Left kidney (tissue), 2 donors: Measurements from ENCODE around the gene ALPK1. TPM values are rescaled to one million over a fixed set of nuclear protein-coding genes. Genes with fewer than 3 reads are reported as not detected.
"Not testable (repeated sequence)": the region's sequence is repeated elsewhere in the genome, so short reads cannot be mapped to it uniquely, and the experiment has no call there.

Experiments
- DNase-seq: peaks from one replicate; pipeline ENCODE4 v3.0.0-alpha.2; 2013
- polyA plus RNA-seq: library from polyadenylated mRNA; unstranded; fragments of 120-200 nt; gene quantifications from one replicate; pipeline ENCODE4 v1.2.1, GENCODE V29; 2013; ENCODE audit not compliant: insufficient read length

The ALPK1 gene
- polyA plus RNA-seq, 1 donor: 20.6 TPM

DNA sequence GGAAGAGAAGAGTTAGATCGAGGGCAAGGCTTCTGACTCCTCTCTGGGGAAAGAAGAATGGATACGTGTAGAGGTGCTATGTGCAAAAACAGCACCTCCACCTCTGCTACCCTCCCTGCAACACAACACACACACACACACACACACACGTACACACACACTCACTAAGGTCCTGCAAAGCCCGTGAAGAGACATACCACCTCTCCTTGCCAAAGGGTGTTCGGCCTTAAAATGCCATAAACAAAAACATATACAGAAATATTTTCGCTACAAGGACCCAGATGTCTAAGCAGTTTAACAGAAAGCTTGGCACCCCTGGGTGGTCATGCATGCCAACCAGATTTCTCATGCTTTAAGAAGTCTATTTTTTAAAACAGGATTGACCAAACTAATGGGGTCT, 13.0 kb upstream of the ALPK1 start:
- DNase-seq: no peak

DNA sequence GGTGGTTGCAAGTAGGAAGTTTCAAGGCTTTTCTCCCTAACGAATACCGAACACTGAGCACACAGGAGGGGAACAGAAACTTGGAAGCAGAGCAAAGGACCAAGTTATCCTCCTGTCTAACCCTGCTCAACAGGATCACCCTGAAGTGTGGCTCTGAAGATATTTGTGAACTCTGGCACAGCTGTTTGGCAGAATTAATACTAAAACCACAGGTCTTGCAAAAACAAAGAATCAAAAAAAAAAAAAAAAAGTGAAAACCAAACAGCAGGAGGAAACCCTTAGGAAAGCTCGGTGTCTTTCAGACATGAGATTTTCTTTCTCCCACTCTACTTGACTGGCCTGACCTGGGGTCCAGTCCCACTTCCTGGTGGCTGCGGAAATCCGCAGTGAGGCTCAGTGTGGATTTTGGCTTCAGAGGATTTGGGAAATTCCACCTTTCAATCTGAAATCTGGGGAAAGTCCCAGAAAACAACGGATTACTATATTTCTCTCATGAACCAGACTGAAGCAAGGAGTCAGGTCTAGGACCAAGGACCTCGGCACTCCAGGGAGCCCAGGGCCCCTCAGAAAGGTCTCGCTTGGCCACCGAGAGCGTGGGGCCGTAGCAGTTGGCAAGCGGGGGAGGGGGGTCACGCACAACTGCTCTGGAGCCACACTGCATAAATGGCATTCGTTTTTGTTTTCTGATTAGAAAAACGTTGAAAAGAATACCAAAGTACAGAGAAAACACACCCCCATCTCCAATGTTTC, 12.3 kb upstream of the ALPK1 start:
- peak; percentile 46 for DNase-seq

DNA sequence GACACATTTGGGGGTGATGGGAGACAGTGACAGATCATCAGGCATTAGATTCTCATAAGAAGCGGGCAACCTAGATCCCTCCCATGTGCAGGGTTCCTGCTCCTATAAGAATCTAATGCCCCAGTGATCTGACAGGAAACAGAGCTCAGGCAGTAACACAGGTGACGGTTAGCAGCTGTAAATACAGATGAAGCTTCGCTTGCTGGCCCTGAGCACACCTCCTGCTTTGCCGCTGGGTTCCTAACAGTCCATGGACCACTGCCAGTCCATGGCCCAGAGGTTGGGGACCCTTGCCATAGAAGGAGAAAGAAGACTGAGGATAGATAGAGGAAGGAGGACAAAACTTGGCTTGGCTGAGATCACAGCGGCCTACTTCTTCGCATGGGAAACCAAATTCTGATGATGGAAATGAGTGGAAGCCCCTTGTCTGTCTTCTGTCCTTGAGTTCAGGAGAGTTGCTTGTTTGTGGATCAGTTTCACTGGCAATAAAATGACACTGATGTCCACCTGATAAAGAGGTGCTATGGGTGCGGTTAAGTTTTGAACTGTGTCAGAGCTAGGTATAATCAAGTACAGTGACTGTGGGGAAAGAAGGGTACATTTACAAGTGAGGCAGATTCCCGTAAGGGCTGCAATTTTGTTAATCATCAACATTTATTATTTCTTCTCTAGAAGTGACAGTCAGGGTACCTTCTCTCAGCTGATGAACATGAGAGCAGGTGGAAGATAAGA, 9.7 kb upstream of the ALPK1 start:
- no peak for DNase-seq

DNA sequence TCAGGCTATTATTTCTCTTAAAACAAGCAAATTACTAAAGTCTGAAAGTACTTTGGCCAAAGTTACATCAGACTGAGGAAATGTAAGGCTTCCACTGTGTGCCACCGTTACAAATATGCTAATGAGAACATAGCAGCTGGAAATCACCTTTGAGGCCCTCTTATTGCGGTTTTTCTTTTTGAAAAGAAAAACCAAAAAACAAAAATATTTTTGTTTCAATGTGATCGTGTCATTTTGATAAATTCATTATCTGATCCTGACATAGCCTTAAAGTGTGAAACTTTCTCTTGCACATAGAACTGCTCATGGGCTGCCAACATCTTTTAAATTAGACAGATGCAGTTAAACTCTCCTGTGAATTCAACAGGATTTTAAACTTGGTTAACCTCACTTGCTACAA, 8.7 kb upstream of the ALPK1 start:
- DNase-seq: no peak

- DNase-seq: no peak
These were observed 7.5 kb upstream of the ALPK1 start for GRCh38 chr4:112289407-112290253.

- no peak for DNase-seq
These were observed 6.8 kb upstream of the ALPK1 start for GRCh38 chr4:112290341-112290740.

- no peak for DNase-seq
These were observed 2.6 kb downstream of the ALPK1 start for GRCh38 chr4:112299721-112300120.

DNA sequence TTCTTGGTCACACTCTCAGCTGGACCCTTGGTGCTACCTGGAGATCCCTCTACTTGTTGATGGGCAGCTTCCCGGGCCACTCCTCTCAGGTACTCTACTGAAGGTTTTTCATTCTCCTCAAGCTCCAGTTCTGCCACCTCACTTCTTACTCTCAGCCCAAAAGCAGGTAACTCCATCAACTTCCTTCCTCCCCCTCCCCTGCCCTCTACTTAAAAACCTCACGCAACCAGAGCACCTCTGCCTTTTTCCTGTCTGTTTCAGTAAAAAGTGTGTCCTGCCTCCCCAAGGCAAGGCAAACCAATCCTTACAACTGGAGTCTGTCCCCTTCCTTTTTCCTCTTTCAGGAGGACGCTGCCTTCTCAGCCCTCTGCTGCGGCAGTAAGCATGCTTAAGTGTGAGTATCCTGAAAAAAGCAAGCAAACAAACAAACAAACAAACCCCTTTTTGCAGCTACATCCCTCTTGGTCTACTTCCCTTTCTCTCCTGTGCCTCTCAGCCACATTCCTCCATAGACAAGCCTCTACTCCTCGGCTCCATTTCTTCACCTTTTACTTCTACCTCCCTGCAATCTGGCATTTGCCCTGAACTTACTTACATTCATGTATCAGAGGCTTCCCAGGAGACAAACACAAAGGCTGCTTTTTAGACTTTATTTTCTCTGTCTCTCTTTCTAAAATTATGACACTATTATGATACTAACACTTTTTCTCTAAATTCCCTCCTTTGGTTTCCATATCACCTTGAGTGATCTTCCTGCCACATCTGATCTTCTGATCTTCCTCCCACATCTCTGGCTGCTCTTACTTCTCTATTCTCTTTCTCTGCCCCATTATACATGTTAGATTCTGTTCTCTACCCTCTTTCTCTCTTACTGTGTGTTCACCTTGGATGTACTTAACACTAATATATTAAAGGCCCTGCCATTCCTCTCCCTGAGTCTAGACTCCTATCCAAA, 5.4 kb downstream of the ALPK1 start:
- DNase-seq: no peak

- DNase-seq: not testable (repeated sequence)
These were observed 8.3 kb downstream of the ALPK1 start for GRCh38 chr4:112305477-112305876.

DNA sequence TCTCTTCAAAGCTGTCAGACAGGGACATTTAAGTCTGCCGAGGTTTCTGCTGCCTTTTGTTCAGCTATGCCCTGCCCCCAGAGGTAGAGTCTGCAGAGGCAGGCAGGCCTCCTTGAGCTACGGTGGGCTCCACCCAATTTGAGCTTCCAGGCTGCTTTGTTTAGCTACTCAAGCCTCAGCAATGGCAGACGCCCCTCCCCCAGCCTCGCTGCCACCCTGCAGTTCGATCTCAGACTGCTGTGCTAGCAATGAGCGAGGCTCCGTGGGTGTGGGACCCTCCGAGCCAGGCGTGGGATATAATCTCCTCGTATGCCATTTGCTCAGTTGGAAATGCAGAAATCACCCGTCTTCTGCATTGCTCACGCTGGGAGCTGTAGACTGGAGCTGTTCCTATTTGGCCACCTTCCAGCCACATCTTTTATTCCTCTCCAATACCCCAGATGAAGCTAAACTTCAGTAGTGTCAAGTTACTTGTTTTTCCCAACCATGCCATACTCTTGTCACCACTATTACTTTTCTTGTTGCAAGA, 12.2 kb downstream of the ALPK1 start:
- not testable (repeated sequence) for DNase-seq

GRCh38 chr4:112311516-112311915, 14.3 kb downstream of the ALPK1 start:
- no peak for DNase-seq

GRCh38 chr4:112312610-112313239, 15.6 kb downstream of the ALPK1 start:
- DNase-seq: no peak

- DNase-seq: no peak
These were observed 18.3 kb downstream of the ALPK1 start for GRCh38 chr4:112315446-112315845.

DNA sequence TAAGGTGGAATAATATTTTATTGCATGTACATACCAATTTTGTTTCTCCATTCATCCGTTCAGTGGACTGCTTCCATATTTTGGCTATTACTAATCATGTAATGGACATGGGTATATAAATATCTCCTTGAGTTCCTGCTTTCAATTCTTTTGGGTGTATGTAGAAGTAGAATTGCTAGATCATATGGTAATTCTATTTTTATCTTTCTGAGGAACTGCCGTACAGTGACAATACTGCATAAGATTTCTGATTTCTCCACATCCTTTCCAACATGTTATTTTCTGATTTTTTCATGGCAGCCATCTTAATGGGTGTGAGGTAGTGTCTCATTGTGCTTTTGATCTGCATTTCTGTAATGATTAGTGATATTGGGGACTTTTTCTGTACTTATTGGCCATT, 19.2 kb downstream of the ALPK1 start:
- no peak for DNase-seq

GRCh38 chr4:112318239-112319142, 21.3 kb downstream of the ALPK1 start:
- DNase-seq: no peak

GRCh38 chr4:112321776-112322684, 24.9 kb downstream of the ALPK1 start:
- DNase-seq: peak; percentile 35

- no peak for DNase-seq
These were observed 25.7 kb downstream of the ALPK1 start for GRCh38 chr4:112322866-112323265.

DNA sequence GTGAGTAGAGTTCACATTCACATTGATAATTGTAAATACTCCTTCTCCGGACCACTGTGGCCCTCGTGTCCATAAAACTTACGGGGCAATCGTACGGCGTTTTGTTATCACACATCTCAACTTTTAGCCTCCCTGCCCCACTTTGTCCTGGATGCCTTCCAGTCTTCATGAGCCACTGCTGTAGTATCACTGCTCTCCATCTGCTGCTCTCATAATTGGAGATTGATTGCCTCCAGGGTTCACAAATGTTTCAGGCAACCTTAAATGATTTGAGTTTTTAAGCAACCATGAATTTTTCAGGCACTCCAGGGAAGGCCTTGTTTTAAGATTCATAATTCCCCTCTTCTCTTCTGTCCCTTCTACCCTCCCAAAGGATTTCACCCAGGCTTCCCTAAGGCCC, 28.4 kb downstream of the ALPK1 start:
- DNase-seq: no peak
